Germinal center (tissue), 1 donor: ENCODE data around the gene HBP1.
"Not testable (repeated sequence)": the region's sequence is repeated elsewhere in the genome, so short reads cannot be mapped to it uniquely, and the experiment has no call there.

ENCODE experiments used
- DNase-seq: peaks from one replicate; pipeline ENCODE4 v3.0.0; 2012; ENCODE audit warnings: mixed read lengths, low spot score

HBP1 gene

DNA sequence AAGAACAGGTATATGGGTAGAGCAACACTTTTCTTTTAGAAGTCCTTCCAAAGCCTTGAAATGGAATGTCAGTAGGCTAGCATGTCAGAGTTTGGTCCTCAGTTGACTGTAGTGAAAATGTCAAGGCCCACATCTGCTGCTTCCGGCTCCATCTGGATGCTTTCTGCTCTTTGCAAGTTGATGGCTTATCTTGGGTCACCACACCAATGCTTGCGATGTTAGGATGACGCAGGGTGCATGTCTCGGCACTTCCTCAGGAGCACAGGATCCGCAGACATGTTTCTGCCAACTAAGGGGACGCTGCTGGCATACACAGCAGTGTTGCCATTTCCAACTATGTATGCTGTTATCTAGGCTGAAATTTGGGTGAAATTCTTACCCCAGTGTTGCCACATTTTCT is 14.0 kb upstream of the HBP1 start:
- DNase-seq, result no peak

DNA sequence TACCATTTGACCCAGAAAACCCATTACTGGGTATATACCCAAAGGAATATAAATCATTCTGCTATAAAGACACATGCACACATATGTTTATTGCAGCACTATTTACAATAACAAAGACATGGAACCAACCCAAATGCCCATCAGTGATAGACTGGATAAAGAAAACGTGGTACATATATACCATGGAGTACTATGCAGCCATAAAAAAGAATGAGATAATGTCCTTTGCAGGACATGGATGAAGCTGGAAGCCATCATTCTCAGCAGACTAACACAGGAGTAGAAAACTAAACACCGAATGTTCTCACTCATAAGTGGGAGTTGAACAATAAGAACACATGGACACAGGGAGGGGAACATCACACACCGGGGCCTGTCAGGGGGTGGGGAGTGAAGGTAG is 13.1 kb upstream of the HBP1 start:
- not testable (repeated sequence) for DNase-seq

GRCh38 chr7:107157091-107157490 is 11.7 kb upstream of the HBP1 start:
- DNase-seq, result no peak

GRCh38 chr7:107158028-107158427 is 10.8 kb upstream of the HBP1 start:
- DNase-seq, result no peak

GRCh38 chr7:107160389-107160788 is 8.4 kb upstream of the HBP1 start:
- DNase-seq, result no peak

GRCh38 chr7:107161415-107161814 is 7.4 kb upstream of the HBP1 start:
- DNase-seq, result no peak

DNA sequence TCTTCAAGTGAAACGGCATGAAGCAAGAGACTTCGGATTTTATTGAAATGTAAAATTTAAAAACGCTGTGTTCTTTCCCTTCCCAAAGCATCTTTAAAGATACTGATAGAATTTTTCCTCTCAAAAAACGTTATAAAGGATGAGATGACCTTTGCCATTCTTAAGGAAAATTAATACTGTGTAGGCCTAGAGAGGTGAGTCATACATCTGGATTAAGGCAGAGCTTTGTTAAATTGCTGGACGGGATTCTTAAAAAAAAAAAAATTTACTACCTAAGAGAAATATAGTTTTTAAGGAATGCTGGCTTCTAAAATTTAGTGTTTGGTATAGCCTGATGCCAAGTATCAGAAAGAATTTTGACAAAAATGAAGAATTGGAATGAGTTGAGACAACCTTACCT is 6.3 kb upstream of the HBP1 start:
- no peak for DNase-seq

GRCh38 chr7:107164092-107164491 is 4.7 kb upstream of the HBP1 start:
- no peak for DNase-seq

DNA sequence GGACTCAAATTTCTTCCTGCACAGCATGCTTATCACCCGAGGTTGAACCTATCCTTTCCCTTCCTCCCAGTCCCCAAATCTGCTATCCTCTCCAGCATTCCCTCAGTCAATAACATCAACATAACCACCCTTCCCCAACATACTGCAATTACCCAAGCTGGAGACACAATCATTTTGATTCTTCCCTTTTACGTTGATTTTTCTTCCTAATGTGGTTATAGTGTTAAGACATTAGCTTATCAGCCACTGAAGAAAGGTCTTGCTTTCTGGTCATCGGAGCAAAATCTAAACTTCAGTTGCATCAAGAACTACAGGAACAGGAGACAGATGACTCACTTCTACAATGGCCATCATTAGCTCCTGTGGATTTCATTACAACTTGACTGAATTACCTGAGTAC is 3.5 kb upstream of the HBP1 start:
- DNase-seq, result no peak

DNA sequence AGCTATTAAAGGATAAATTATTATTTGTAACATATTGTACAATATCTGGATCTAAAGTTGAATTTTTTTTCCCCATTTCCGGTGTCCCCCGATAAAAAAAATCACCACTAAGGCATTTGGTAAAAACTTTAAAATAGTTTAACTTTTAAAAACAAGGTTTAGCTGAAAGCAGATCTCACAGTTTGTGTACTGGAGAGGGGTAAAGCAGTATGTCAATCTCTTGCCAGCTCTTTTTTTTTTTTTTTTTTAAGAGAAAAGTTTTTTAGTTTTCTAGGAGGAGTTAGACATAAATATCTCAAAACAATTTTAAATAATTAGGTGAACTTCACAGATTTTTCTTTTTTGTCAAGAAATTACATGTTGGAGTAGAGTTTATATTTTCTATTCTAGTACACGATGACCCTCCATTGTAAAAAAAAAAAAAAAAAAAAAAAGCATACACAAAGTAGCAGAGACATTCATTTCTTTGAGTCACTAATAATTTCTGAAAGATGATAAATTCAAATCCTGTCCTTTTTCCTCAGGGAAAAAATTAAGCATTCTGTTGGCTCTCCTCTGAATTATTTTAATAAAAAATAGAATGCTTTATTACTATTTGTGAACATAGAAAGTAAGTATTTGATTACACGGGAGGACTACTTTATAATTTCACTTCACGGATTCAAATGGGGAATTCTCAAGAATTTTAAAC is 1.9 kb upstream of the HBP1 start:
- DNase-seq, result no peak

DNA sequence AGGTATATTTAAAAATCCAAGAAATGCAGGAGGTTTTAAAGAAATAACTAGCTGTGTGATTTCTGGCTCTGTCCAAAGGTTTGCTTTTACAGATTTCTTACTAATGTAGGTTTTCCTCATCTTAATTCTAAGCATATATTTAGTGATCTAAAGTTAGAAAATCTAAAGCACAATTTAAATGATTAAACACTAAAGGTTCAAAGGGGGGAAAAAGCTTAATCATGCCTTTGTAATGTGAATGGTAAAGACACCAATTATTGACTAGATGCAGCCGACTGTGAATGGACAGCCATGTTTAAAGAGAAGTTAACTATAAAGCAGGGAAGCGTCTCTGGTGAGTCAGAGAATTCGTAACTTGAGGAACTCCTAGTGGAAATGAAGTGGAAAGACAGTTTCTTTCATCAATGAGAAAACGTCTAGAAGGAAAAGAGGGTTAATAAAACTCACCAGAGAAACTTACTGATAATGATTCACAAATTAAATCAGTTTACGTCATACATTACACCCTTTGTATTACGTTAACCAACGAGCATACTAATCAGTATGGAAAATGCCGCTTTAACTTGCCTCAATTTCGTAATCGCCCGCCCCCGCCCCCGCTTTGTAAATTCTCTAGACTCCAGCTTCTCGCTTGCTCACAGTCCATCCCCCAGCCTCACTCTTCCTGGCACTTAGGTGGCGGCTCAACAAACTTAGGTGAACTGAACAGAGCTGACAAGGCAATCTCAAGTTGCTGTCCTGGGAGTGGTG is 1.1 kb upstream of the HBP1 start:
- DNase-seq, result peak; percentile 24

GRCh38 chr7:107169120-107170050 is 582 bp downstream of the HBP1 start:
- DNase-seq, result peak; percentile 86

DNA sequence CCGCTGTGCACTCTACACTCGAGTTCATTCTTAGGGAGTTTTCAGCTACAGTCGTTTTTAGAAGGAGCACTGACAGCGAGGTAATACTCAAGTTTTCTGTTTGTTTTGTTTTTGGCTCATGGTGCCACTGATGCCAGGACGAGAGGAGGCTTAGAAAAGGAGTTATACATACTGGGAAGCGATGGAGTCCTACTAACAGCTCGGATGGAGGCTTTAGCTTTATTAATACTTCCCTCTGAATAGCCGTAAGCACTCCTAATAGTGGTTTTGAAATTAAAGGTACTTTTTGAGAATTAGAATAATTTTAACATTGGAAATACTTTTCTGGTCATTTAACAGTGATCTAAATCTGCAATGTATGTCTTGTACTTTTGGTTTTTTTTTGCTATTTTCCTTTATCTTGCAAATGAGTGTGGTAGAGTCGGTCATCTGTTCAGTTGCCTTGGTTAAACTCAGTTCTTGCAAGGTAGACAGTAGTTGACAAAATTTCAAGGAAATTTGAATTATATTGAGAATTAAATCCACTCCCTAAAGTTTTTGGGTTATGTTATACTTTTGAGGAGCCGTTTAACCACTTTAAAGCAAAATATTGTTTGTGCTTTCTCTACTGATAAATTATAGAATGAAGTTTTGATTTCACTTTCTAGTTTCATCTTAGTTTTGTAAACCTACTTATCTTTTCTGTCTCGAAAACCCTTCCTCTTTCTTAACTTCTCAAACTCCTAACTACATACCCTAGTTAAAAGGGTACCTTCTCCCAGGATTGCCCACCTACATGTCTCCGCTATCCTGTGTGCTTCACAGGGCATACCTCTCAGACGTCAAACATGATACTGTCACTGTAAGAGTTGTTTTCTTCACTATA is 1.5 kb downstream of the HBP1 start:
- peak; percentile 6 for DNase-seq

GRCh38 chr7:107171496-107171895 is 2.7 kb downstream of the HBP1 start:
- DNase-seq, result no peak

GRCh38 chr7:107172276-107173032 is 3.7 kb downstream of the HBP1 start:
- no peak for DNase-seq

- no peak for DNase-seq
These were observed 4.4 kb downstream of the HBP1 start for GRCh38 chr7:107173191-107173590.

DNA sequence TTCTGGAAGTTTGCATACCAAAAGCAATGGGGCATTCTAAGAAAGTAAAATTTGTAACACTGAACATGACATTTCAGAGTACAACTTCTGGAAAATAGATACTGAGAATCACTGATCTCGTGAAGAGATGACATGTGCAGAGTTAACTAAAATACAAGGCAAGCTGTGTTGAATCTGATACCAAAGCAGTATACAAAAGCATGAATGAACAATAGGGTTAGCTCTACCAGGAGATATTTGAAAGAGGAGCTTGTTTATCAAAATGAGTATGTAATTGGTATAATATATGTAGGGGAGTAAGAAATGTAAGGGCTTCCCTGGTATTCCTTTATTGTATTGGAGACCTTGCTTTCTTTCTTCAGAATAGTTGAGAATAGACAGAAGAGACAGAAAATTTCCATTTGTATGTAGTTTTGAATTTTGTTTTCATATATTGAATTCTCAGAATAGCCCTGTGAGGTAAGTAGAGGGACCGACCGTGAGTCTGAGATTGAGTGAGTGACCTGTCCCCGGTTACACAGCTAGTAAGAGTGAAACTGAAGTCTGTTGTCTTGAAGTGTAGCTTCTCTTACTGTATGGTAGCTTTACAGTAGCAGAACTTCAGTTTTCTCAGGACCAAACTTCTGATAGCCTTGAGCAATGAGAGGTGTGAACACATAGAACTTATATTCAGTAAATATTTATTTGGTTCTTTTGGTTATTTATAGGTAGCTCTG is 5.0 kb downstream of the HBP1 start:
- no peak for DNase-seq

- DNase-seq, result no peak
These were observed 10.7 kb downstream of the HBP1 start for GRCh38 chr7:107179326-107180164.

DNA sequence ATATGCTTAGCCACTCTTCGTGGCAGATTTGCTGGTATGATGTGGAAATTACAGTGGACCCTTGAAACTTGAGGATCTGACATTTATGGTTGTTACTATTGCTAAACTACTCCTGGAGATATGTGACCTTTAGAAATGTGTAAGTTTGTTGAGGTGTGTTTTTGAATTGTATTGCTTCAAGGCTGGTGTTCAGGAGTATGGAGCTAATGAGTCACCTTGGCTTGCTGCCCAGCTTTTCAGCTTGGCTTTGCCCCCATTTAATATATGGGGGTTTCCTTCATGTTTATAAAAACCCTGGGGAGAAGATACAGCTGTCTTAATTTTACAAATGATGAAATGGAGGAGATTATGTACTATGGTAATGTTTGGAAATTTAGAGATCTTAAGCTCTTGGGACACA is 11.6 kb downstream of the HBP1 start:
- no peak for DNase-seq
